K562 treated with DMSO at 1 percent for 24 hours (cell line): ENCODE data around the gene BEAN1. TPM values are rescaled to one million over a fixed set of nuclear protein-coding genes. Genes with fewer than 3 reads are reported as not detected.

Experiments
- total RNA-seq: library from RNA; unstranded; fragments of 300-600 nt; gene quantifications from 2 replicates; pipeline ENCODE4 v1.2.3, GENCODE V29; 2022; ENCODE audit warnings: low read depth; ENCODE audit not compliant: insufficient read depth

BEAN1 gene, protein sequence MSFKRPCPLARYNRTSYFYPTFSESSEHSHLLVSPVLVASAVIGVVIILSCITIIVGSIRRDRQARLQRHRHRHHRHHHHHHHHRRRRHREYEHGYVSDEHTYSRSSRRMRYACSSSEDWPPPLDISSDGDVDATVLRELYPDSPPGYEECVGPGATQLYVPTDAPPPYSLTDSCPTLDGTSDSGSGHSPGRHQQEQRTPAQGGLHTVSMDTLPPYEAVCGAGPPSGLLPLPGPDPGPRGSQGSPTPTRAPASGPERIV
- not detected in 2 replicates for total RNA-seq

DNA sequence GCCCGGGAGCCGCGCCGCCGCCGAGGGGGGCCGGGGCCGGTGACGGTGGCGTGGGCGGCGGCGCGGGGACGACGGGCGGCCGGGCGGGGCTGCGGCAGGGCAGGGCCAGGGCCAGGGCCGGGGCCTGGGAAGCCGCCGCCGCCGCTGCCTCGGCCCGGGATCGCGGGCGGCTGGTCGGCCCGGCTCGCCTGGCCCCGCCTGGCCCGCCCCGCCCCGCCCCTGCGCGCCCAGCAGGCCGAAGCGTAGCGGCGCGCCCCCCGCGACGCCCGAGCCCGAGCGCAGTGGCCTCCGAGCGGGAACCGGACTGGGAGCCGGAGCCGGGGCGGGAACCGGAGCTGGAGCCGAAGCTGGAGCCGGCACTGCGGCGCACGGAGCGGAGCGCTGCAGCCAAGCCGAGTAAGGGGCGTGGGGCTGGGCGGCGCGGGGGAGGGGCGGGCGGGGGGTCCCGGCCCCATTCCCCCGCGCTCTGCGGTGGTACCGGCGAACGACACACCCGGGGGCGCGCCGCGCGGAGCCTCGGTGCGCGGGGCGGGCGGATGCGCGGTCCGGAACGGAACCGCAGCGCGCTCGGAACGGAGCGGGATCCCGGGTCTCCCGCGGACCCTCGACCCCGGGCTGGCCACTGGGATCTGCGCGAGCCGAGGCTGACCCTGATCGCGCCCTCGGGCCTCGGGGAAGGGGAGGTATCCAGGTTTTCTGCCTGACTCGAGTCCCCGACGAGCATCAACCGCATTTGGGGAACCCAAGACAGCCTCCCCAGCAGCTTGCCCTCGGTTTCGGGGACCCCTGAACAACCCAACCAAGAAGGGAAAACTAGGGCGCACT lies at the start of gene BEAN1:
Gene BEAN1 (plus strand): TSS at position 260 of the 825 bp plus-strand sequence. CDS start 10,382 bp downstream, outside the sequence.

Other genes starting within 250 kb of the BEAN1 start
- not detected in 2 replicates for gene CDH5, start 60.6 kb upstream of the BEAN1 start, total RNA-seq
- gene TK2, start 122.8 kb downstream of the BEAN1 start, total RNA-seq = 9.3 and 9.5 TPM in 2 replicates
- gene CKLF, start 125.3 kb downstream of the BEAN1 start, total RNA-seq = 163 and 191 TPM in 2 replicates
- 5.9 and 6.3 TPM in 2 replicates for gene CMTM1, start 139.1 kb downstream of the BEAN1 start, total RNA-seq
- gene CMTM2, start 152.2 kb downstream of the BEAN1 start, total RNA-seq = not detected in 2 replicates
- gene CMTM3, start 177.4 kb downstream of the BEAN1 start, total RNA-seq = 82.9 and 86.4 TPM in 2 replicates